Nephron progenitor cell (in vitro differentiated cells): Measurements from ENCODE around the gene SART3.
"Not testable (repeated sequence)": the region's sequence is repeated elsewhere in the genome, so short reads cannot be mapped to it uniquely, and the experiment has no call there.

ENCODE experiments used
- DNase-seq: peaks from one replicate; pipeline ENCODE4 v3.0.0; 2021
- H3K27ac Mint-ChIP-seq: 2 replicates; pipeline ENCODE4 v1.8.0; 2021; ENCODE audit warnings: mild to moderate bottlenecking, moderate library complexity, mixed read lengths
- H3K27me3 Mint-ChIP-seq: 2 replicates; pipeline ENCODE4 v1.8.0; 2021; ENCODE audit warnings: mild to moderate bottlenecking, low read depth, mixed read lengths; ENCODE audit not compliant: poor library complexity
- H3K36me3 Mint-ChIP-seq: 2 replicates; pipeline ENCODE4 v1.8.0; 2021; ENCODE audit warnings: low read depth, mixed read lengths
- H3K4me1 Mint-ChIP-seq: 2 replicates; pipeline ENCODE4 v1.8.0; 2021; ENCODE audit warnings: mixed read lengths
- H3K4me3 Mint-ChIP-seq: 2 replicates; pipeline ENCODE4 v1.8.0; 2021; ENCODE audit warnings: mild to moderate bottlenecking, moderate library complexity, mixed read lengths
- H3K9me3 Mint-ChIP-seq: 2 replicates; pipeline ENCODE4 v1.8.0; 2021; ENCODE audit warnings: mild to moderate bottlenecking, moderate library complexity, mixed read lengths
- CTCF ChIP-seq: fragments of 200-600 bp; sonication (generic); IDR thresholded peaks from 2 replicates; pipeline ENCODE4 v1.5.0; 2021; ENCODE audit warnings: antibody characterized with exemption

SART3 gene

GRCh38 chr12:108562348-108563135, 1.6 kb upstream of the SART3 start, which contains the start of gene ISCU:
Gene ISCU, plus strand, starts transcription at chr12:108562596. Its CDS starts 27 bp downstream, at chr12:108562623.
- Mint-ChIP-seq H3K36me3 (peaks cover 18% of the 10 kb centered on the region), H3K27ac (peak within 1 kb of the TSS; percentile 100), H3K27me3 (peaks cover 3% of the 10 kb centered on the region), H3K4me1 (peaks cover 34% of the 10 kb centered on the region), H3K4me3 (peak within 1 kb of the TSS; percentile 100), H3K9me3 (no peaks in the 10 kb centered on the region)
- TF ChIP-seq CTCF: no peak
- DNase-seq: peak; percentile 99

GRCh38 chr12:108561852-108562347, 927 bp upstream of the SART3 start:
- peak overlapping the region; percentile 100 for H3K4me3 Mint-ChIP-seq
- peaks cover under 1% of the 10 kb centered on the region for H3K27me3 Mint-ChIP-seq
- DNase-seq: no peak
- peaks cover 34% of the 10 kb centered on the region for H3K4me1 Mint-ChIP-seq
- no peaks in the 10 kb centered on the region for H3K9me3 Mint-ChIP-seq
- H3K36me3 Mint-ChIP-seq: peaks cover 16% of the 10 kb centered on the region
- peak overlapping the region; percentile 100 for H3K27ac Mint-ChIP-seq
- TF ChIP-seq CTCF: no peak

- no peaks in the 10 kb centered on the region for H3K9me3 Mint-ChIP-seq
- H3K4me3 Mint-ChIP-seq: peak overlapping the region; percentile 100
- no peak for TF ChIP-seq CTCF
- peak overlapping the region; percentile 100 for H3K27ac Mint-ChIP-seq
- H3K27me3 Mint-ChIP-seq: no peaks in the 10 kb centered on the region
- DNase-seq: no peak
- H3K36me3 Mint-ChIP-seq: peaks cover 10% of the 10 kb centered on the region
- peaks cover 38% of the 10 kb centered on the region for H3K4me1 Mint-ChIP-seq
Observed at GRCh38 chr12:108560321-108560721, 652 bp downstream of the SART3 start.

GRCh38 chr12:108559748-108560147, 1.2 kb downstream of the SART3 start:
- H3K4me1 Mint-ChIP-seq: peaks cover 42% of the 10 kb centered on the region
- H3K4me3 Mint-ChIP-seq: peak overlapping the region; percentile 100
- no peaks in the 10 kb centered on the region for H3K27me3 Mint-ChIP-seq
- peak overlapping the region; percentile 100 for H3K27ac Mint-ChIP-seq
- no peaks in the 10 kb centered on the region for H3K9me3 Mint-ChIP-seq
- DNase-seq: no peak
- no peak for TF ChIP-seq CTCF
- peaks cover 11% of the 10 kb centered on the region for H3K36me3 Mint-ChIP-seq

- DNase-seq: no peak
- TF ChIP-seq CTCF: no peak
- peak overlapping the region; percentile 100 for H3K4me3 Mint-ChIP-seq
- no peaks in the 10 kb centered on the region for H3K9me3 Mint-ChIP-seq
- H3K27ac Mint-ChIP-seq: no peak overlapping the region
- H3K27me3 Mint-ChIP-seq: no peaks in the 10 kb centered on the region
- H3K4me1 Mint-ChIP-seq: peaks cover 44% of the 10 kb centered on the region
- peaks cover 10% of the 10 kb centered on the region for H3K36me3 Mint-ChIP-seq
Observed at GRCh38 chr12:108559007-108559655, 1.8 kb downstream of the SART3 start.

- H3K36me3 Mint-ChIP-seq, H3K27ac Mint-ChIP-seq, H3K4me3 Mint-ChIP-seq, DNase-seq, H3K9me3 Mint-ChIP-seq, H3K27me3 Mint-ChIP-seq: not testable (repeated sequence)
- peaks cover 37% of the 10 kb centered on the region for H3K4me1 Mint-ChIP-seq
Observed at GRCh38 chr12:108555383-108555782, 5.6 kb downstream of the SART3 start.
